ENCODE measurements around the gene AP4M1.

DNA sequence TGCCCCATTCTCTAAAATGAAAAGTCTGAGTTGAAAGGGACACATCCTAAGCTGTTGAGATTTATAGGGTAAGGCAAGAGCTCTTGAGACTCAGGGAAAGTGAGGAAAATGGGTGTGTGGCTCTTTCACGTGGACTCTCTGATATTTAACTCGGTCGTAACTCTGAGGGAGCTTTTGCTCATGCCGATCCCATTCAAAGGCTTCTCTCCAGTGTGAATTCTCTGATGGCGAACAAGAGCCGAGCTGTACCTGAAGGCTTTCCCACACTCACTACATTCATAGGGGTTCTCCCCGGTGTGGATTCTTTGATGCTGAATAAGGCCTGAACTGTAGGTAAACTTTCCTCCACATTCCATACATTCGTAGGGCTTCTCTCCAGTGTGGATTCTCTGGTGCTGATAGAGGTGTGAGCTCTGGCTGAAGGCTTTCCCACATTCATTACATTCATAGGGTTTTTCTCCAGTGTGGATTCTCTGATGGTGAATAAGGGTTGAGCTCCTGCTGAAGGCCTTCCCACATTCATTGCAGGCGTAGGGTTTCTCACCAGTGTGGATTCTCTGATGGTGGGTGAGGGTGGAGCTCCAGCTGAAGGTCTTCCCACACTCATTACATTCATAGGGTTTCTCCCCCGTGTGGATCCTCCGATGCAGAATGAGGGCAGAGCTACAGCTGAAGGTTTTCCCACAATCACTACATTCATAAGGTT lies 30.3 kb upstream of the AP4M1 start:
- TF ChIP-seq, protein P1, sequence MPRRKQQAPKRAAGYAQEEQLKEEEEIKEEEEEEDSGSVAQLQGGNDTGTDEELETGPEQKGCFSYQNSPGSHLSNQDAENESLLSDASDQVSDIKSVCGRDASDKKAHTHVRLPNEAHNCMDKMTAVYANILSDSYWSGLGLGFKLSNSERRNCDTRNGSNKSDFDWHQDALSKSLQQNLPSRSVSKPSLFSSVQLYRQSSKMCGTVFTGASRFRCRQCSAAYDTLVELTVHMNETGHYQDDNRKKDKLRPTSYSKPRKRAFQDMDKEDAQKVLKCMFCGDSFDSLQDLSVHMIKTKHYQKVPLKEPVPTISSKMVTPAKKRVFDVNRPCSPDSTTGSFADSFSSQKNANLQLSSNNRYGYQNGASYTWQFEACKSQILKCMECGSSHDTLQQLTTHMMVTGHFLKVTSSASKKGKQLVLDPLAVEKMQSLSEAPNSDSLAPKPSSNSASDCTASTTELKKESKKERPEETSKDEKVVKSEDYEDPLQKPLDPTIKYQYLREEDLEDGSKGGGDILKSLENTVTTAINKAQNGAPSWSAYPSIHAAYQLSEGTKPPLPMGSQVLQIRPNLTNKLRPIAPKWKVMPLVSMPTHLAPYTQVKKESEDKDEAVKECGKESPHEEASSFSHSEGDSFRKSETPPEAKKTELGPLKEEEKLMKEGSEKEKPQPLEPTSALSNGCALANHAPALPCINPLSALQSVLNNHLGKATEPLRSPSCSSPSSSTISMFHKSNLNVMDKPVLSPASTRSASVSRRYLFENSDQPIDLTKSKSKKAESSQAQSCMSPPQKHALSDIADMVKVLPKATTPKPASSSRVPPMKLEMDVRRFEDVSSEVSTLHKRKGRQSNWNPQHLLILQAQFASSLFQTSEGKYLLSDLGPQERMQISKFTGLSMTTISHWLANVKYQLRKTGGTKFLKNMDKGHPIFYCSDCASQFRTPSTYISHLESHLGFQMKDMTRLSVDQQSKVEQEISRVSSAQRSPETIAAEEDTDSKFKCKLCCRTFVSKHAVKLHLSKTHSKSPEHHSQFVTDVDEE (CRISPR knock-in tag; IDR thresholded peaks at IDR 0.05): no peak
- no peak for TF ChIP-seq ARNTL (CRISPR knock-in tag; IDR thresholded peaks at IDR 0.05; ENCODE audit: borderline replicate concordance, low read depth)
- TF ChIP-seq, protein P2, sequence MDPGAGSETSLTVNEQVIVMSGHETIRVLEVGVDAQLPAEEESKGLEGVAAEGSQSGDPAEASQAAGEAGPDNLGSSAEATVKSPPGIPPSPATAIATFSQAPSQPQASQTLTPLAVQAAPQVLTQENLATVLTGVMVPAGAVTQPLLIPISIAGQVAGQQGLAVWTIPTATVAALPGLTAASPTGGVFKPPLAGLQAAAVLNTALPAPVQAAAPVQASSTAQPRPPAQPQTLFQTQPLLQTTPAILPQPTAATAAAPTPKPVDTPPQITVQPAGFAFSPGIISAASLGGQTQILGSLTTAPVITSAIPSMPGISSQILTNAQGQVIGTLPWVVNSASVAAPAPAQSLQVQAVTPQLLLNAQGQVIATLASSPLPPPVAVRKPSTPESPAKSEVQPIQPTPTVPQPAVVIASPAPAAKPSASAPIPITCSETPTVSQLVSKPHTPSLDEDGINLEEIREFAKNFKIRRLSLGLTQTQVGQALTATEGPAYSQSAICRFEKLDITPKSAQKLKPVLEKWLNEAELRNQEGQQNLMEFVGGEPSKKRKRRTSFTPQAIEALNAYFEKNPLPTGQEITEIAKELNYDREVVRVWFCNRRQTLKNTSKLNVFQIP (CRISPR knock-in tag; IDR thresholded peaks at IDR 0.05; ENCODE audit: borderline replicate concordance, low read depth): no peak
